Smooth muscle cell of the umbilical artery (primary cell): Measurements from ENCODE around the gene CYP26C1. TPM values are rescaled to one million over a fixed set of nuclear protein-coding genes. Genes with fewer than 3 reads are reported as not detected.

ENCODE experiments used
- total RNA-seq: library from RNA; depleted of rRNA; stranded (reverse); fragments of >200 nt; gene quantifications from 2 replicates; pipeline ENCODE4 v1.2.3, GENCODE V29; 2014

CYP26C1 gene
- total RNA-seq = 0.09 TPM in 1 of 2 replicates, not detected in the other

DNA sequence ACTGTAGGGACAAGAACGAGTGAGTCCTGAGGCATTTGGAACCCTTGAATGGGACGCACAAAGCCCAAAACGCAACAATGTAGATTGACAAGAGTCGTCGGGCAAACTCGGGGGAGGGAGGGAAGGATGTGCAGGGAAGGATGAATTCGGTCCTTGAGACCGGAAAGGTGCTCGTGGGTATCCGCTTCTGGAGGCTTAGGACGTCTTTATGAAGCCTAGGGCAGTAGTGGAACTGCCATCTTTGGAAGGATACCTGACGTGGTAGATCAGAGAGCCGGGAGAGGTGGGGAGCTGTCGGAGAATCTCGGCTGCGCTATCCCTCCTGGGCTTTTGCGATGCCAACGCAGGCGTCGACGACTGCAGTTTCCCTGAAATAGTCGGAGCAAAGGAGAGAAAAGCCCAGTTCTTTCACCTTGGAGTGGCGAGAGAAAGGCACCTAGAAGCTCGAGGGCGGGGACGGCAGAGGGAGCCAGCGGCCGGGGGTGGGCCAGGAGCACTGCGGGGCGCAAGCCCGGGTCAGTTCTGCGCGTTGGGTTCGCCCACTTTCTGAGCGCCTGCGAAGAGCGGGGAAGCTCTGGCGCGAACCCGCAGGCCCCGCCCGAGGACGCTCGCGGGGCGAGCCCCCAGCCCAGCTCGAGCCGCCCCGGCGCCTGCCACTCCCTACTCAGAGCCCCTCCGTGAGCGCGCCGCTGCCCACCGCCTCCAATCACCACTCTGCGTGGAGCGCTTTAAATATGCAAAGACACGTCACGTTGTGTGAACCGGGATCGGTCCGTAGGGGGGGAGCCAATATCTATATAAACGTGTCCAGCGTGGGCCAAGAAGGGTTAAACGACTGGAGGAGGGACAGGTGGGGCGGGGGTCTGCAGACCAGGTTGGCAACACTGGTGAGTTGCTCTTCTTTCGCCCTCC lies at the start of gene CYP26C1:
CYP26C1 (plus strand) TSS at position 824 of the 912 bp plus-strand sequence. CDS start 466 bp downstream, outside the sequence.

DNA sequence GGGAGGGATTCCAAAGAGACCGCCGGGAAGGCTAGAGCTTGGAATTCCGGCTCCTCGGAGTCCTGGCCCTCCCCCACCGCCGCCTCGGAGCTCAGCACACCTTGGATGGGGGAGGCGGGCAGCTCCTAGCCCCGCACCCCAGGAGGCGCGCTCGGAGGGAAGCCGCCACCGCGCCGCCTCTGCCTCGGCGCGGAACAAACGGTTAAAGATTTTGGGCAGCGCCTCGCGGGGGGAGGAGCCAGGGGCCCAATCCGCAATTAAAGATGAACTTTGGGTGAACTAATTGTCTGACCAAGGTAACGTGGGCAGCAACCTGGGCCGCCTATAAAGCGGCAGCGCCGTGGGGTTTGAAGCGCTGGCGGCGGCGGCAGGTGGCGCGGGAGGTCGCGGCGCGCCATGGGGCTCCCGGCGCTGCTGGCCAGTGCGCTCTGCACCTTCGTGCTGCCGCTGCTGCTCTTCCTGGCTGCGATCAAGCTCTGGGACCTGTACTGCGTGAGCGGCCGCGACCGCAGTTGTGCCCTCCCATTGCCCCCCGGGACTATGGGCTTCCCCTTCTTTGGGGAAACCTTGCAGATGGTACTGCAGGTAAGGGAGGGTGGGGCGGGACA lies 13.0 kb downstream of the CYP26C1 start, which contains the start of gene CYP26A1:
CYP26A1 (plus strand) TSS at position 355 of the 608 bp plus-strand sequence; CDS start at position 397, 42 bp downstream.

Other genes with a start within 250 kb of the CYP26C1 start
- gene EXOC6, start 212.3 kb upstream of the CYP26C1 start, total RNA-seq = 7.4 and 10.3 TPM in 2 replicates
- gene CYP26A1, start 13.1 kb downstream of the CYP26C1 start, total RNA-seq = not detected in 2 replicates